Tongue (tissue), 2 donors: ENCODE results near the gene NTRK1. TPM values are rescaled to one million over a fixed set of nuclear protein-coding genes. Genes with fewer than 3 reads are reported as not detected.

ENCODE experiments used
- DNase-seq: peaks from one replicate; pipeline ENCODE4 v3.0.0-alpha.2; 2015
- total RNA-seq: library from RNA; depleted of rRNA; stranded (reverse); fragments of >200 nt; gene quantifications from one replicate; pipeline ENCODE4 v1.2.3, GENCODE V29; 2014

NTRK1 gene
- 0.82 TPM for total RNA-seq

- DNase-seq = peak; percentile 83
Observed at GRCh38 chr1:156860628-156861423, at the start of gene NTRK1. NTRK1 (plus strand) TSS chr1:156860865; CDS start chr1:156860935, 70 bp downstream.

DNA sequence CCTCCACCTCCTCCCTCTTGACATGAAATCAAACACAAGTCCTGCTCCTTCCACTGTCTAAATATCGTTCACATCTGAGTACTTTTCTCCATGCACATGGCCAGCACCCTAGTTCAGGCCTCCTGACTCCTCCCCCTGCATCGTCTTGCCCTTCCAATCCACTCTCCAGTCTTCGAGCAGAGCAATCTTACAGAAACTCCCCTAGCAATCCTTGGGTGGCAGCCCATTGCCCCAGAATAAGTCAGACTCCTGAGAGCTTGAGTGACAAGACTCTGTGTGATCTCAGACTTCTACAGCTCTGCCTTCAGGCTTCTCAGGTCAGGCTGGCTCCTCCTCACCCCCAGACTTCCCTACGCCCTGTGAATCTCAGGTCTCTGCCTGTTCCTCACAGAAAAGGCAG is 49.5 kb upstream of the NTRK1 start:
- no peak for DNase-seq

DNA sequence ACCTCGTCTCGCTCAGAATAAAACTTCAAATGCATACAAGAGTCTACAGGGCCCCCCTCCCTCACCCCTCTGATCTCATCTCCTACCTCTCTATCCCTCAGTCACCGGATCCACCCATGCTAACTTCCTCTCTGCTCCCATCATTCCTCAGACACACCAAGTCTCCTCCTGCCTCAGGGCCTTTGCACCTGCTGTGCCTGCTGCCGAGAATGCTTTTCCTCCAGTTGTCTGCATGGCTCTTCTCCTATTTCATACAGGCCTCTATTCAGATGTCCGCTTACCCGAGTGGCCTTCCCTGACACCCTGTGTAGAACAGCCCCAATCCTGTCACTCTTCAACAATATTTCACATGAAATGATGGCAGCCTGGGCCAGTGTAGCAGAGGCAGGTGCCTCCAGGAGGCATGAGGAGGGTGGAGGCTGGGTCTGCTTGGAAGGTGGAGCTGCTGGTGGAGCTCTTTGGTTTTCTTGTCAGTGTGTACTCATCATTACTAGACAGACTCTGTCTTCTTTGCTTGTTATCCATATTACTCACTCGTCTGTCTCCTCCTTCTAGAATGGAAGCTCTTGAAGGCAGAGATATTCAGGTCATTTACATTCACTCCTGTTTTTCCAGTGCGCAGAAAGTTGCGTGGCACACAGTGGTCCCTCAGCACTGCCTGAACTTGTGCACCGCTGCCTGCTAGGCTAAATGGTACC is 48.2 kb upstream of the NTRK1 start:
- no peak for DNase-seq

- no peak for DNase-seq
Observed at GRCh38 chr1:156813298-156813697, 47.4 kb upstream of the NTRK1 start.

- peak; percentile 60 for DNase-seq
Observed at GRCh38 chr1:156813750-156814570, 46.7 kb upstream of the NTRK1 start.

- no peak for DNase-seq
Observed at GRCh38 chr1:156814571-156815260, 45.9 kb upstream of the NTRK1 start.

DNA sequence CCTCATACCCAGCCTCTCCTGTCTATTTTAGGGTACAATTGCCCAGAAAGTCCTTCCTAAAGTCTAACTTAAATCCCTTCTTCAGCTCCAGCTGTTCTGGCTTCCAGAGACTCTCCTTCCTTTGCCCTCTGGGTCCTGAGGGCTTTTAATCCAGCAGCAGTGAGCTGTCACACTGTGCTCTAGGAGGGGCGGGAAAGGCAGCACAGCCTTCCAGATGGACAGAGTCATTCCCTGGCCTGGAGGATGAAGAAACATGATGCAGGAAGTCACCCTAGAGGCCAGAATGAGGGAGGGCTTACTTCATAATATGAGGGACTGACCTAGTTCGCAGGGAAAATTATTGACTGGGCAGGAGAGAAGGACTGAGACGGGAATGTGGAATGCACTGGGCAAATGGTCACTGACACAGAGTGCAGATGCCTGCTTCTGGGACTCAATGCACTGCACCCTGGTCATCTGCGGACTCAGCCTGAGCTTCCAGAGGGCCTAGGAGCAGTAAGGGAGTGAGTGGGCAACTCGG is 45.3 kb upstream of the NTRK1 start:
- DNase-seq = peak; percentile 75

- no peak for DNase-seq
Observed at GRCh38 chr1:156815961-156816422, 44.7 kb upstream of the NTRK1 start.

DNA sequence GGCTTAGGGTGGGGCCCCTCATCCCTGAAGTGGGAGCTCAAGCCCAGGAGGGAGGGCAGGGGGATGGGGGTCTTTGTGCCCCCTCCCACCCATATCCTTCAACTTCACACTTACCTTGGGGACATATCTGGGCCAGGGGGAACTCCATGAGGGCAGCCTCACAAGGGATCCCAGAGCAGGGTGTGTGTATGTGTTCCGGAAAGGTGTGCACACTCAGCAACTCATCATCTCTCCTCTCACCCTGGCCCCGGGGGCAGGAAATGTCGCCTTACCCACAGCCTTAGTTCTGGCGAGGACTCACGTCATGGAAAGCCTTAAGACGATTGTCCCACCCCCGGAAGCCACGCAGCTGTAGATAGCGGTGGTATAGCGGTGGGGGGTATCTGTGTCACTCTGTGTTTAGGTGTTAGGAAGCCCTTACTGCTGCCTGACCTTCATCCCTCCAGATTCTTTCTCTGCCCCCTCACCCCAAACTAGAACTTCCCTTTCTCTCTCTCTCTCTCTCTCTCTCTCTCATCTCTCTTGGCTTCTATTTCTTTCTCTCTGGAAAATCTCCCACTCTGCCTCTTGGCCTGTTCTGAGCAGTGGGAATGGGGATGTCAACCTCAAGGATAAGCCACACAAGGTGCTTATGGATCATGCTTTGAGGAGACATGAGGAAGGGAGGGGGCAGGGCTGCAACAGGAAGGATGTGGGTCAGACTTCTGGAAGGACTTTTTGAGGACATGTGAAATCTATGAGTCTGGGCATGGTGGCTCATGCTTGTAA is 43.9 kb upstream of the NTRK1 start, which contains the start of gene SH2D2A:
Gene SH2D2A (minus strand): TSS at position 288 of the 768 bp plus-strand sequence. CDS start 140 bp downstream, at position 148.
- peak; percentile 17 for DNase-seq

DNA sequence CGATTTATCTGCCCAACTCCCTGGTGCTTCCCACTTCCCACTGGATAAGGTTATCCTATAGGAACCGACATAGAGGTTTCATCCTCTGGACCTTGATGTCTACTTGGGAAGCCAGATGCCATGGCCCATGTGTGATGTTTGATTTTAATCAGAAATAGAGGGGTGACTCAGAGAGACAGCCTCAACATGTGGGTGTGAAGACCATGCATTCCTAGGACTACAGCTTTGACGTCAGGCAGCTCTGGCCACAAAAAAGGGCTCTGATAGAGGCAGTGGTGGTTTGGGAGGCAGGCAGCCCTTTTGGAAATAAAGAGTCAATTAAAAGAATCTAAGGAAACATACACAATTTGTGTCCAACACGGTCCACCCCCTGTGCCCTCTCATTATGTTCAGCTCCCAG is 38.9 kb upstream of the NTRK1 start:
- no peak for DNase-seq

- DNase-seq = no peak
Observed at GRCh38 chr1:156822680-156823079, 38.0 kb upstream of the NTRK1 start.

GRCh38 chr1:156823210-156823790 is 37.4 kb upstream of the NTRK1 start:
- DNase-seq = no peak

- DNase-seq = peak; percentile 20
Observed at GRCh38 chr1:156826630-156827029, 34.0 kb upstream of the NTRK1 start.

DNA sequence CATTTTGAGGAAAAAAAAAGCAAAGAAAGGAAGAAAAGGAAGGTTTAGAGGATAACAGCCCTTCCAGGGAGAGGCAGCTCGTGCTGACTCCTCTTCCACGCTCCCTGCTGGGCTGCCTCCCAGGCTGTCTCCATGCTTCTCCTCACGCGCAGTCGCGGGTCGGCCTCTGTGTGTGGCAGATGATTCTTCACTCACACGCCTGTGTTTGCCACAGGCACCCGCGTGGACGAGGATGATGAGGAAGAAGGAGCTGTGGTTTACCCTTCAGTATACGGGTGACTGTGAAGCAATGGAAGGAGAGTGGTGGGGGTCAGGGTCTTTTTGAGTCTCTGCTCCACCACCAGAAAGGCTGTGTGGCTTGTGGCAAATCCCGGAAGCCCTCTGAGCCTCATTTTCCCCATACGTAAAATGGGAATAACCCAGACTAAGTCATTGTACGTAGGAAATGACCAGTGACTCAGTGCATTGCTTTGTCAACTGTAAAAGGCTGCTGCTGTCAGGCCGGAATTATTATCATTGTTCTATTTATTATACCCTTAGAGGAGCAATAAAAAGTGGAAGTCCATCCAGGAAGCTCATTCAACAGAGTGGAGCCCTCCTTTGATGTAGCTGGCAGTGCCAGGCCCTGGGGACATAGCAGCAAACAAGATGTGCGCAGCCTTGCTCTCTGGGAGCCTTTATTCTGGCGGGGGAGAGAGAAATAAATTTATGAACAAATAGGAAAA is 32.1 kb upstream of the NTRK1 start:
- DNase-seq = no peak

DNA sequence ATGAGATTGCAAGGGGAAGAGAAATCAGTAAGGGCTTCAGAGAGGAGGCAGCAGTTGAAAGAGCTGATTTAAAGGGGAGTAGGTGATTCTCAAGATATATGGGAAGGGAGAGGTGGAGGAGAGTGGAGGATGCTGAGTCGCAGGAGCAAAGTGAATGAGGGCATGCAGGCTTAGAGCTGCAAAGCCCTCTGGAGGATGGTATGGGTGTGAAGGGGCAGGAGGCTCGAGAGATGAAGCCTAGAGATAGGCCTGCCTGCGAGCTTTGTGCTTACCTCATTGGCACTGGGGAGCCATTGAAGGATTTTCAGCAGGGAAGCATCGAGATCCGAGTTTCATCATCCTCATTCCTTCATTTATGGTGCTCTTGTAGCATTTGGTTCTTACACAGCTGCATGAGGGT is 28.2 kb upstream of the NTRK1 start:
- no peak for DNase-seq

- no peak for DNase-seq
Observed at GRCh38 chr1:156833603-156834002, 27.1 kb upstream of the NTRK1 start.

GRCh38 chr1:156834322-156834721 is 26.3 kb upstream of the NTRK1 start:
- DNase-seq = no peak

GRCh38 chr1:156836041-156836654 is 24.5 kb upstream of the NTRK1 start:
- DNase-seq = no peak

GRCh38 chr1:156836892-156837291 is 23.8 kb upstream of the NTRK1 start:
- no peak for DNase-seq
